GM12878 (cell line): Measurements from ENCODE around the gene TBC1D25. TPM values are rescaled to one million over a fixed set of nuclear protein-coding genes. Genes with fewer than 3 reads are reported as not detected.

Experiments
- ASH2L ChIP-seq: fragments of 300-600, 200-600 bp; sonication (generic); IDR thresholded peaks from 2 replicates; pipeline ENCODE4 v1.6.1; 2017; ENCODE audit warnings: low read depth, mild to moderate bottlenecking, borderline replicate concordance
- BCL11A ChIP-seq: IDR thresholded peaks from 2 replicates; pipeline ENCODE4 v1.6.1; 2011; ENCODE audit warnings: low read depth, low read length
- CHD4 ChIP-seq: fragments of 200-600 bp; sonication (generic); IDR thresholded peaks from 2 replicates; pipeline ENCODE4 v1.6.1; 2016; ENCODE audit warnings: mild to moderate bottlenecking
- EED ChIP-seq: sonication (generic); IDR thresholded peaks from 2 replicates; pipeline ENCODE4 v1.6.1; 2016; ENCODE audit warnings: antibody characterized with exemption, low read depth
- EGR1 ChIP-seq, 2 experiments: IDR thresholded peaks; 1 replicate in 1 of 2; 2 replicates in 1 of 2; pipeline ENCODE4 v1.6.1; 2011 to 2012; ENCODE audit warnings: low read depth in 2 of 2, low read length in 2 of 2, borderline replicate concordance in 1 of 2, mild to moderate bottlenecking in 1 of 2, moderate library complexity in 1 of 2
- HDAC6 ChIP-seq: fragments of 200-600 bp; sonication (generic); IDR thresholded peaks from one replicate; pipeline ENCODE4 v1.8.0; 2017; ENCODE audit warnings: antibody characterized with exemption; ENCODE audit not compliant: unreplicated experiment
- IKZF2 ChIP-seq, 2 experiments: fragments of 450-650 bp; IDR thresholded peaks; 2 replicates each; pipeline ENCODE4 v1.6.1; 2017; ENCODE audit warnings: mild to moderate bottlenecking in 2 of 2, moderate library complexity in 2 of 2
- IRF4 ChIP-seq: IDR thresholded peaks from 2 replicates; pipeline ENCODE4 v1.6.1; 2011; ENCODE audit warnings: low read depth, low read length
- MEF2A ChIP-seq: IDR thresholded peaks from 2 replicates; pipeline ENCODE4 v1.6.1; 2011; ENCODE audit warnings: low read depth, mild to moderate bottlenecking, low read length, moderate library complexity; ENCODE audit not compliant: insufficient read depth
- MTA3 ChIP-seq: IDR thresholded peaks from 2 replicates; pipeline ENCODE4 v1.6.1; 2012; ENCODE audit warnings: low read length, inconsistent platforms, borderline replicate concordance
- MXI1 ChIP-seq: fragments of 150-350 bp; IDR thresholded peaks from 2 replicates; pipeline ENCODE4 v1.6.1; 2011; ENCODE audit warnings: low read depth, mild to moderate bottlenecking, inconsistent platforms, low read length, improper control_type of control experiment
- NRF1 ChIP-seq: conservative IDR thresholded peaks from 2 replicates; pipeline ENCODE4 v1.6.1; 2011; ENCODE audit warnings: mild to moderate bottlenecking, low read depth, low read length, improper control_type of control experiment
- PML ChIP-seq: IDR thresholded peaks from 2 replicates; pipeline ENCODE4 v1.6.1; 2012; ENCODE audit warnings: low read length, inconsistent platforms
- POU2F2 ChIP-seq: IDR thresholded peaks from 3 replicates; pipeline ENCODE4 v1.6.1; 2011; ENCODE audit warnings: low read depth, mild to moderate bottlenecking, low read length, borderline replicate concordance
- RB1 ChIP-seq: fragments of 450-650 bp; formaldehyde crosslinking; IDR thresholded peaks from 2 replicates; pipeline ENCODE4 v1.6.1; 2017; ENCODE audit warnings: mild to moderate bottlenecking, borderline replicate concordance
- RELA ChIP-seq: fragments of 450-650 bp; IDR thresholded peaks from 2 replicates; pipeline ENCODE4 v1.8.0; 2014; ENCODE audit warnings: borderline replicate concordance; ENCODE audit not compliant: partially characterized antibody
- RFX5 ChIP-seq: IDR thresholded peaks from 2 replicates; pipeline ENCODE4 v1.6.1; 2011; ENCODE audit warnings: low read depth, low read length, improper control_type of control experiment
- SIN3A ChIP-seq: IDR thresholded peaks from 2 replicates; pipeline ENCODE4 v1.6.1; 2012; ENCODE audit warnings: low read depth, low read length, improper control_type of control experiment
- SMAD1 ChIP-seq: fragments of 450-650 bp; IDR thresholded peaks from 2 replicates; pipeline ENCODE4 v1.6.1; 2018; ENCODE audit warnings: mild to moderate bottlenecking, low read depth; ENCODE audit not compliant: partially characterized antibody
- SMC3 ChIP-seq: IDR thresholded peaks from 2 replicates; pipeline ENCODE4 v1.6.1; 2011; ENCODE audit warnings: low read length, improper control_type of control experiment, borderline replicate concordance
- SREBF2 ChIP-seq: IDR thresholded peaks from 2 replicates; pipeline ENCODE4 v1.6.1; 2012; ENCODE audit warnings: mild to moderate bottlenecking, low read length
- SUZ12 ChIP-seq: fragments of 200-600 bp; sonication (generic); IDR thresholded peaks from one replicate; pipeline ENCODE4 v1.6.1; 2018; ENCODE audit warnings: antibody characterized with exemption, mild to moderate bottlenecking; ENCODE audit not compliant: unreplicated experiment
- ZZZ3 ChIP-seq: IDR thresholded peaks from 2 replicates; pipeline ENCODE4 v1.6.1; 2011; ENCODE audit warnings: low read depth; ENCODE audit not compliant: control insufficient read depth, insufficient read length
- polyA plus RNA-seq, 11 experiments: library from polyadenylated mRNA; depleted of rRNA in 4 of 11; unstranded in 6 of 11; stranded (reverse) in 5 of 11; fragments of >200 nt; fragmentation: Nextera tagmentation in 4 of 11; fragmentation: Illumina TruSeq in 1 of 11; extraction: Ambion mirVana in 4 of 11; extraction: Trizol in 1 of 11; gene quantifications; 1 replicate in 1 of 11; 2 replicates in 10 of 11; pipeline versions ENCODE4 v1.2.1 to v1.2.3, GENCODE V29; 2011 to 2016; ENCODE audit warnings: inconsistent platforms in 2 of 11, missing spikeins in 2 of 11, low read depth in 1 of 11
- total RNA-seq, 4 experiments: library from RNA; depleted of rRNA in 3 of 4; stranded (reverse); fragments of >200 nt in 3 of 4; fragmentation: Illumina TruSeq in 1 of 4; extraction: Trizol in 1 of 4; gene quantifications; 2 replicates each; pipeline versions ENCODE4 v1.2.1 to v1.2.3, GENCODE V29; 2013 to 2021
- TF ChIP-seq, protein P1 (sequence below): IDR thresholded peaks from 2 replicates; pipeline ENCODE4 v1.6.1; 2011; ENCODE audit warnings: low read depth, mild to moderate bottlenecking, low read length, moderate library complexity, borderline replicate concordance; ENCODE audit errors: extremely low read depth
- TF ChIP-seq, protein P2 (sequence below): fragments of 150-350 bp; IDR thresholded peaks from 2 replicates; pipeline ENCODE4 v1.6.1; 2016; ENCODE audit warnings: low read depth, low read length
- TF ChIP-seq, protein P3 (sequence below): fragments of 450-650 bp; IDR thresholded peaks from 2 replicates; pipeline ENCODE4 v1.6.1; 2018; ENCODE audit warnings: mild to moderate bottlenecking, low read depth, moderate library complexity; ENCODE audit not compliant: partially characterized antibody

Gene TBC1D25
- total and polyA plus RNA-seq, 10 of the 15 experiments (the other 5 are each of a cell fraction or from before 2014, with no cell fraction given) = 0.79 to 17.3 (median 10.0) TPM

DNA sequence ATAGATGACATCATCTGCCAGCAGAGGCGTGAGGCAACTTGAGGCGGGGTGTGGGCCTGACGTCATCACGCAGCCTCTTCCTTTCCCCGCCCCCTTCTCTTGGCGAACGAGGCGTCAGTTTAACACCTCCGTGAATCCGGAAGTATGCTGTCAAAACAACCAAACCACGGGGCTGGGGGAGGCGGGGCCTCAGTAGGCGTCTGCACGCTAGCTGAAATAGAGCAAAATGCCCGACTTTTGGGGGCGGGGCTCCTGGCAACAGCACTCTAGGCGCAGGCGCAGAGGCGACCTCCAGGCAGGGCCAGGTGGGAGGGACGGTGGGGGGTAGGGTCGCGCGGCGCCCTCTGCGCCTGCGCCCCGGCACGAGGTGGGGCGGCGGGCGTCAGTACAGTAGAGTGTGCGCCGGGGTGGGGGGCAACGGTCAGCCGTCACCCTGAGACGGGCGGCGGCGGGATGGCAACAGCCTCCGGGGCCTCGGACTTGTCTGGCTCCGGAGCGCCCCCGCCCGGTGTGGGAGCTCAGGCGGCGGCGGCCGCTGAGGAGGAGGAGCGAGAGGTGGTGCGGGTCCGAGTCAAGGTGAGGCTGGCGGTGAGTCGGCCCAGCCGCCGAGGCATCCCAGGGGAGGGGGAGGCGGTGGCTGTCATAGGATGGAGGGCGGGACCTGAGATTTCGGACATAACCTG, at the start of gene TBC1D25 (continued):
- TF ChIP-seq, protein P1, sequence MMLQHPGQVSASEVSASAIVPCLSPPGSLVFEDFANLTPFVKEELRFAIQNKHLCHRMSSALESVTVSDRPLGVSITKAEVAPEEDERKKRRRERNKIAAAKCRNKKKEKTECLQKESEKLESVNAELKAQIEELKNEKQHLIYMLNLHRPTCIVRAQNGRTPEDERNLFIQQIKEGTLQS = no peak
- no peak for TF ChIP-seq POU2F2
- no peak for TF ChIP-seq SREBF2
- TF ChIP-seq SIN3A = no peak
- TF ChIP-seq, protein P2, sequence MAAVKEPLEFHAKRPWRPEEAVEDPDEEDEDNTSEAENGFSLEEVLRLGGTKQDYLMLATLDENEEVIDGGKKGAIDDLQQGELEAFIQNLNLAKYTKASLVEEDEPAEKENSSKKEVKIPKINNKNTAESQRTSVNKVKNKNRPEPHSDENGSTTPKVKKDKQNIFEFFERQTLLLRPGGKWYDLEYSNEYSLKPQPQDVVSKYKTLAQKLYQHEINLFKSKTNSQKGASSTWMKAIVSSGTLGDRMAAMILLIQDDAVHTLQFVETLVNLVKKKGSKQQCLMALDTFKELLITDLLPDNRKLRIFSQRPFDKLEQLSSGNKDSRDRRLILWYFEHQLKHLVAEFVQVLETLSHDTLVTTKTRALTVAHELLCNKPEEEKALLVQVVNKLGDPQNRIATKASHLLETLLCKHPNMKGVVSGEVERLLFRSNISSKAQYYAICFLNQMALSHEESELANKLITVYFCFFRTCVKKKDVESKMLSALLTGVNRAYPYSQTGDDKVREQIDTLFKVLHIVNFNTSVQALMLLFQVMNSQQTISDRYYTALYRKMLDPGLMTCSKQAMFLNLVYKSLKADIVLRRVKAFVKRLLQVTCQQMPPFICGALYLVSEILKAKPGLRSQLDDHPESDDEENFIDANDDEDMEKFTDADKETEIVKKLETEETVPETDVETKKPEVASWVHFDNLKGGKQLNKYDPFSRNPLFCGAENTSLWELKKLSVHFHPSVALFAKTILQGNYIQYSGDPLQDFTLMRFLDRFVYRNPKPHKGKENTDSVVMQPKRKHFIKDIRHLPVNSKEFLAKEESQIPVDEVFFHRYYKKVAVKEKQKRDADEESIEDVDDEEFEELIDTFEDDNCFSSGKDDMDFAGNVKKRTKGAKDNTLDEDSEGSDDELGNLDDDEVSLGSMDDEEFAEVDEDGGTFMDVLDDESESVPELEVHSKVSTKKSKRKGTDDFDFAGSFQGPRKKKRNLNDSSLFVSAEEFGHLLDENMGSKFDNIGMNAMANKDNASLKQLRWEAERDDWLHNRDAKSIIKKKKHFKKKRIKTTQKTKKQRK = no peak
- no peak for TF ChIP-seq EED
- TF ChIP-seq SUZ12 = no peak
- TF ChIP-seq EGR1 (IDR thresholded peaks at IDR 0.05; ENCODE audit: borderline replicate concordance in 1 of 2, low read depth in 2 of 2, low read length in 2 of 2) = no peak
- no peak for TF ChIP-seq RB1
- TF ChIP-seq MXI1 = peak; percentile 65
- no peak for TF ChIP-seq CHD4
- TF ChIP-seq, protein P3, sequence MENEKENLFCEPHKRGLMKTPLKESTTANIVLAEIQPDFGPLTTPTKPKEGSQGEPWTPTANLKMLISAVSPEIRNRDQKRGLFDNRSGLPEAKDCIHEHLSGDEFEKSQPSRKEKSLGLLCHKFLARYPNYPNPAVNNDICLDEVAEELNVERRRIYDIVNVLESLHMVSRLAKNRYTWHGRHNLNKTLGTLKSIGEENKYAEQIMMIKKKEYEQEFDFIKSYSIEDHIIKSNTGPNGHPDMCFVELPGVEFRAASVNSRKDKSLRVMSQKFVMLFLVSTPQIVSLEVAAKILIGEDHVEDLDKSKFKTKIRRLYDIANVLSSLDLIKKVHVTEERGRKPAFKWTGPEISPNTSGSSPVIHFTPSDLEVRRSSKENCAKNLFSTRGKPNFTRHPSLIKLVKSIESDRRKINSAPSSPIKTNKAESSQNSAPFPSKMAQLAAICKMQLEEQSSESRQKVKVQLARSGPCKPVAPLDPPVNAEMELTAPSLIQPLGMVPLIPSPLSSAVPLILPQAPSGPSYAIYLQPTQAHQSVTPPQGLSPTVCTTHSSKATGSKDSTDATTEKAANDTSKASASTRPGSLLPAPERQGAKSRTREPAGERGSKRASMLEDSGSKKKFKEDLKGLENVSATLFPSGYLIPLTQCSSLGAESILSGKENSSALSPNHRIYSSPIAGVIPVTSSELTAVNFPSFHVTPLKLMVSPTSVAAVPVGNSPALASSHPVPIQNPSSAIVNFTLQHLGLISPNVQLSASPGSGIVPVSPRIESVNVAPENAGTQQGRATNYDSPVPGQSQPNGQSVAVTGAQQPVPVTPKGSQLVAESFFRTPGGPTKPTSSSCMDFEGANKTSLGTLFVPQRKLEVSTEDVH = no peak
- TF ChIP-seq BCL11A = no peak
- TF ChIP-seq RELA = no peak
- no peak for TF ChIP-seq SMAD1
- no peak for TF ChIP-seq SMC3
- TF ChIP-seq MEF2A = no peak
- peak; percentile 70 for TF ChIP-seq NRF1
- TF ChIP-seq RFX5 = no peak
- no peak for TF ChIP-seq IRF4
- TF ChIP-seq IKZF2 (IDR thresholded peaks at IDR 0.05) = no peak
- TF ChIP-seq ASH2L = no peak
- TF ChIP-seq HDAC6 = no peak
- TF ChIP-seq MTA3 = no peak
- no peak for TF ChIP-seq ZZZ3
- TF ChIP-seq PML = no peak
